Activated naive CD4-positive, alpha-beta T cell (primary cell): ENCODE measurements around the gene BST1.
A peak's percentile ranks its signal among the peaks of the same experiment; 100 is the strongest.

Experiments used
- DNase-seq, 4 experiments: peaks; one replicate each; lab custom pipeline; 2025; lab: John Stamatoyannopoulos, UW

BST1 gene, protein sequence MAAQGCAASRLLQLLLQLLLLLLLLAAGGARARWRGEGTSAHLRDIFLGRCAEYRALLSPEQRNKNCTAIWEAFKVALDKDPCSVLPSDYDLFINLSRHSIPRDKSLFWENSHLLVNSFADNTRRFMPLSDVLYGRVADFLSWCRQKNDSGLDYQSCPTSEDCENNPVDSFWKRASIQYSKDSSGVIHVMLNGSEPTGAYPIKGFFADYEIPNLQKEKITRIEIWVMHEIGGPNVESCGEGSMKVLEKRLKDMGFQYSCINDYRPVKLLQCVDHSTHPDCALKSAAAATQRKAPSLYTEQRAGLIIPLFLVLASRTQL

DNA sequence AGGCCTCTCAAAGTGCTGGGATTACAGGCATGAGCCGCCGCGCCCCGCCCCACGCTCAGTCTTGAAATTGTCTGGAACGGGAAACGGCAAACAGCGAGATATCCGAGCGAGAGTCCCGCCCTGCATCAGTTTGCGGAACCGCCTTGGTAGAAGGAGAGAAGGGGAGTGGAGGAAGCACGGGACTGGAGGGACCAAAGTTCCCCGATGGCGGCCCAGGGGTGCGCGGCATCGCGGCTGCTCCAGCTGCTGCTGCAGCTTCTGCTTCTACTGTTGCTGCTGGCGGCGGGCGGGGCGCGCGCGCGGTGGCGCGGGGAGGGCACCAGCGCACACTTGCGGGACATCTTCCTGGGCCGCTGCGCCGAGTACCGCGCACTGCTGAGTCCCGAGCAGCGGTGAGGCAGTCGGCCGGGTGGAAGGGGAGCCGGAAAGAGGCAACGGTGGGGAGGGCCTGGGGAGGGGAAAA, at the start of gene BST1:
BST1 (plus strand) TSS at position 125 of the 463 bp plus-strand sequence; CDS start at position 205, 80 bp downstream.
- peak in 3 of 4 experiments; percentile 13 to 45 (median 22) for DNase-seq

DNA sequence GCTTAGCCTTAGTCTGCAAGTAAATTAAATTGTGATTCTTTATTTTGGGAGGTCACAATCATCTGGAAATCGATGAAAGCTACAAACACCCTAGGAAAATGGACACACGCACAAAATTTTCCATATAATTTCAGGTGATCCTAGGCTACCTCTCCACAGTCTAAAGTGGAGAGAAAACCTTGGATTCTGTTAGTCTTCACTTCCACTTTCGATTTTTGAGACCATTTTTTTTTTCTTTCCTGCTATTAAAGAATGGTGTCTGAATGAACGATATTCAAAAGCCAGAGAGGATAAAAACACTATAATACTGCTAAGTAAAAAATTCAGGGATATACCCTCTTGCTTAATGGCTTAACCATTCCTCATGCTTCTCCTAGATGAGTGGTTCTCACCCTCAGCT, 49.4 kb upstream of the BST1 start:
- DNase-seq = no peak

DNA sequence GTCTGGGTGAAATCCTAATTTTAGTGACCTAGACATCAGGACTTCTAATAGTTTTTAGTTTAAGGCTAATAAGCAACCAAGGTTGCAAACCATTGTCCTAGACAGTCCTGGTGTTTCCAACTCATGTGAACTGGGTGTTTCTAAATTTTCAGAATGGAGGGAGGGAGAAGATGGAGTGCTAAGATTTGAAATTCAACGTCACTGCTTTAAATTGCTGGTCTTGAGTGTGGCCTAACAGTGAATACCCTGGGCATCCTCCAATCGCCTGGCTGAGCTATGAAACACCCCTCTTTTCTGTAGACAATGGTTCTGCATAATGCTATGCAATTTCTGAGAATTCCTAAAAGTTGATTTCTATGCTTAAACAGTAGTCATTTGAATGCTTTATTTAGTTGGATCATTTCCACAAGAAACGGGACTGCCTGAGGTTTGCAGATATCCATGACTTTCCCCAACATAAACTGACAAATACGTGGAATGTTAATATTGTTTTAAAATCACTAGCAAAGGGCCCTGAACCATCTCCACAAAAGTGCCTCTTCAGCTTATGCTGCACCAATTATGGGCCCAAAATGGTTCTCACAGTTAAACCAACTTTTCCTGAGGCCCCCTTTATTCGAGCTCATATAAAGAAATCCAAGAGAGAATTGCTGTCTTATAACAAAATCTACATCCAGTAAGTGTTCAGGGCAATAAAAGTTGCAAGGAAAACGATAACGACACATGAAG, 48.8 kb upstream of the BST1 start:
- DNase-seq = no peak

- peak; percentile 15 to 38 (median 26) for DNase-seq
These were observed 48.2 kb upstream of the BST1 start for GRCh38 chr4:15654593-15655222.

DNA sequence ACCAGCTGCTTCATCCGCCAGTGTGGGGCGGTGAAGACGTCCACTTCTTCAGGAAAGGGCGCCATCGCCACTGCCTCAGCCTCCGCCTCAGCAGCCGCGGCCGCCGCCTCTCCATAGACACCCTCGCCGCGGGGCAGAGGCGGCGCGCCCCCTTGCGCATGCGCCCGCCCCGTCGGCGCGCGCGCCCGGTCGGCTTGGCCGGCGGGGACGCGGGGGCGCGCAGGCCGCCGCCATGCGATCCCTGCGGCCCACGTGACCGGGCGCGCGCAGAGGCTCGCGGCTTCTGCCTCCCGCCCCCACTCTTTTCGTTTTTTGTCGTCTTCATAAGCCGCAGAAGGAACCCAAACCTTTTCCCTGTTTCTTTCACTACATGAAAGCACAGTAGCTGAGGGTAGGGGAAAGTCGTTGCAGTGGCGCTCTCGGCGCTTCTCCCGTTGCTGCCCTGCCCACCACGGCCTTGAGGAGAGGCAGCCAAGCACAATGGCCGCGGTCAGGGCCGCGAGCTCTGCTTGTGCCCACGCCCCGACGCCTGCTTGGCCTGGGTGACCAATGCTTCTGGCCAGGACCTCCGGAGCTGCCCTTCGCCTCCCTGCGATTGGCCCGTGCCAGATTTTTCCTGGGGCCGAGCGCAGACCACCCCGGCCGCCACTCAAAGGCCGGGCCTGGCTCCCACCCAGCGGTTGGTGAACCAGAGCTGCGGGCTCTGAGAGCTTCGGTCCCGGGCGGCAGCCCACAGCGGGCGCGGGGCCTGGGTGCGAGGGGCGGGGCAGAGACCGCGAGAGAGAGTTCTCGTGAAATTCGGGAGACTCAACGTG, 47.4 kb upstream of the BST1 start, which contains the start of gene FBXL5:
FBXL5 (minus strand) TSS at position 135 of the 815 bp plus-strand sequence; CDS start at position 65, 70 bp downstream.
- peak; percentile 47 to 82 (median 68) for DNase-seq

GRCh38 chr4:15656038-15656470, 46.8 kb upstream of the BST1 start:
- no peak for DNase-seq

DNA sequence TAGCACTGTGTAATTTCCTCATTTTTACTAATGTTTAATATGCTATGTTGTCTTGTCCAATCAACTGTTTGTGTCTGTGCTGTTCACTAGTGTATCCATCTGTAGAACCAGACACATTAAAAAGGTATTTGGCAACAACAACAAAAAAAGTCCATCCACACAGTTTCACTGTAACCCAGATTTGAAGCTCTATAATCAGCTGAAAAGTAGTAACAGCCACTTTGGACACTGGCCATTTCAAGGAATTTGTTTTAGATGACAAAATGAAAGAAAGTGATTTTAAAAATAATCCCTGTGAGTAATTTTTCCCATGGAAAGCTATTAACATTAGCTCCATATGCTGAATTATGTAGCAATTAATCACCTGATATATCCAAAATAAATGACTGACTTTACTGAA, 45.5 kb upstream of the BST1 start:
- DNase-seq = no peak

- no peak for DNase-seq
These were observed 44.6 kb upstream of the BST1 start for GRCh38 chr4:15658136-15658770.

DNA sequence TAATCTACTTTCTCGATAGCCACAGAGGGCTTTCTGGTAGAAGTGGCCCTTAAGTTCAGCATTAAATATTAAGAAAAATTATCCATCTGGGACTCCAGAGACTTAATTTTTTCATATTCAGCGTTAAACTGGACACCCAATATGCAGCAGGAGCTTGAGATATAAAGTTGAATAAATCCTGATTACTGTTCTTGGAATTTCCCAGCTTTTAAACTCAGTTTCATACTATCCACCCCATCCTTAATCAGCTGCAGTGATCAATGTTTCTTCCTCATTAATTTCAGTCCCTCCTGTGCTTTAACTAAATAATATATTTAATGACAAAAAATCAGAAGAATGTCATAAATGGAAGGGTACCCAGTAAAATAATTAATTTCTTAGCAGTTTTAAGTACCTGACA, 44.1 kb upstream of the BST1 start:
- DNase-seq = no peak

- DNase-seq = no peak
These were observed 42.9 kb upstream of the BST1 start for GRCh38 chr4:15659768-15660570.

- DNase-seq = no peak
These were observed 37.0 kb upstream of the BST1 start for GRCh38 chr4:15665753-15666365.

- DNase-seq = no peak
These were observed 35.9 kb upstream of the BST1 start for GRCh38 chr4:15667006-15667405.

DNA sequence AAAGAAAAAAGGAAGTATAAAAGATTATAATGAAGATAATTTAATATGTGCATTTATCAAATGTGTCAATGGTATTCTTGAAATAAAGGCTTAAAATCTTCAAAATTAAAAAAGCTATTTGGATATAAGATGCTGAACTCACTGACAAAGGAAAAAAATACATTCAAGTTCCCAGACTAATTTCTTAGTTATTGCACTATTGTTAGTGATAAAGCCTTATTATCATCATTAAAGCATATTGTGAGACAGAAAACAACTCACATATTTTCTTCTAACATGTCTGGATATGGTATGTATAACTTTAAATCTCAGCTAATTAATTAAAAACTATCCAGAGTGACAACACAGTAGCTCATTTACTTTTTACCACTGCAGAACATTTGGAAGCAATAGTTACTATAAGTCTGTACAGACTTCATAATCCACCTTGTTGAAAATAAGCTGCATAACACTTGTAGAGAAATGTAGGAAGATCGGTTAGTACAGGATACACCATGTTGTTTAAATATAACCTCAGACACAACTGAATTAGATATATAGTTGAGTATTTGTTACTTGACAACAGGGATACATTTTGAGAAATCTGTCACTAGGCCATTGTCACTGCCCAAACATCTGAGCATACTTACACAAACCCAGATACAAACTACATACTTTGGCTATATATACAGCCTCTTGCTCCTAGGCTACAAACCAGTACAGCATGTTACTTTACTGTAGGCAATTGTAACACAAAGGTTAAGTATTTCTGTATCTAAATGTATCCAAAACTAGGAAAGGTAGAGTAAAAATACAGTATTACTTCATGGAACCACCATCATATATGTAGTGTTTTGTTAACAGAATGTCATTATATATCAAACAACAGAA, 34.1 kb upstream of the BST1 start:
- no peak for DNase-seq

- DNase-seq = no peak
These were observed 32.3 kb upstream of the BST1 start for GRCh38 chr4:15670576-15670975.

GRCh38 chr4:15672101-15672500, 30.8 kb upstream of the BST1 start:
- no peak for DNase-seq

GRCh38 chr4:15673337-15673736, 29.5 kb upstream of the BST1 start:
- no peak for DNase-seq

DNA sequence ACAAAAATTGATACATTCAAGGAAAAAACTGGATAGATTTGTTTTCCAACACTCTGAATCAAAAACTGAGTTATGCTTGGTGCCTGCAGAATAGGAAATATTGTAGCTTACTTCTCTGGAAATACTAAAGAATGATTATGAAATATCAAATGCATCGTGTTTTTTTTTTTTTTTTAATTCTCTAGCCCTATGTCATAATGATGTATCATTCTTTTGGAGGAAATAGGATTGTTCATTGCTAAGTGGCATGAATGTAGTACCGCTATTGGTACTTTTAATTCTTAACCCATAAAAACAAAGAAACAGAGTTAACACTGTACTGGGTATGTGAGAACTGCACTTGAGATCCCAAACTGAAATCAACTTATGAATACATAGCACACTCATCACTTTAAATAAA, 28.8 kb upstream of the BST1 start:
- no peak for DNase-seq

DNA sequence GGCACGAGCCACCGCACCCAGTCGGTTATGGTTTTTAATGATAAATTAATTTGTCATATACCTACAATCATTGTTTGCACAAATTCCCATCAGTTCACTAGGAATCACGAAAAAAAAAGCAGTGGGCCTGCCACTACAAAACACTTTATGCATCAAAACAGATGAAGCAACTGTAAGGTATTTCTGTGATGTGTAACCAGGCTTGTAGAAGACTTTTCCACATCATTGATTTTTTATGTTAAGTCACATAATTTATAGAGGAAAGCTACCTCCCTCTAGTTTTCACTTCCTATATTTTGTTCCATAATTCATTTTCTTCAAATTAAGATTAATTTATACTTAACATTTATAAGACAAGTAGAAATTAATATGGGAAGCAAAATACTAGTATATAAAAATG, 27.9 kb upstream of the BST1 start:
- DNase-seq = no peak

DNA sequence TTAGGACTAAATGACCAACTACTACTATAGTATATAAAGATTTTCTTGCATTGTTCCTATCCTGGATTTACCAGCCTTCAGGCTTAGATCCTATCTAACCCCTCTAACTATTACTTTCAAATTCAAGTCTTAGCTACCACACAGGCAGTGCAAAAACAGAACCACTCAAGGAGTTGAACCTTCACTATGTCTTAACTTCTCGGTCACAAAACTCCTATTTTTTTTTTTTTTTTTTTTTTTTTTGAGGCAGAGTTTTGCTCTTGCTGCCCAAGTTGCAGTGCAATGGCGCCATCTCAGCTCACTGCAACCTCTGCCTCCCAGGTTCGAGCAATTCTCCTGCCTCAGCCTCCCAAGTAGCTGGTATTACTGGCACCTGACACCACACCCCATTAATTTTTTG, 27.5 kb upstream of the BST1 start:
- no peak for DNase-seq
